Vagina (tissue), 2 donors: Measurements from ENCODE around the gene EML2.

ENCODE experiments used
- POLR2AphosphoS5 ChIP-seq, 2 donors: sonication (generic); formaldehyde crosslinking; IDR thresholded peaks; one replicate each; pipeline ENCODE4 v1.9.0; 2017; ENCODE audit warnings: antibody characterized with exemption in 2 of 2, mild to moderate bottlenecking in 2 of 2, low read depth in 1 of 2; ENCODE audit not compliant: insufficient read depth in 1 of 2
- TF ChIP-seq, protein P1 (sequence below), 3 experiments: fragments of 450-650 bp in 2 of 3; fragments of 200-600 bp in 1 of 3; sonication (generic) in 1 of 3; IDR thresholded peaks; one replicate each; pipeline ENCODE4 v1.5.1; 2017 to 2019; ENCODE audit warnings: antibody characterized with exemption in 3 of 3, mild to moderate bottlenecking in 2 of 3, moderate library complexity in 2 of 3

DNA sequence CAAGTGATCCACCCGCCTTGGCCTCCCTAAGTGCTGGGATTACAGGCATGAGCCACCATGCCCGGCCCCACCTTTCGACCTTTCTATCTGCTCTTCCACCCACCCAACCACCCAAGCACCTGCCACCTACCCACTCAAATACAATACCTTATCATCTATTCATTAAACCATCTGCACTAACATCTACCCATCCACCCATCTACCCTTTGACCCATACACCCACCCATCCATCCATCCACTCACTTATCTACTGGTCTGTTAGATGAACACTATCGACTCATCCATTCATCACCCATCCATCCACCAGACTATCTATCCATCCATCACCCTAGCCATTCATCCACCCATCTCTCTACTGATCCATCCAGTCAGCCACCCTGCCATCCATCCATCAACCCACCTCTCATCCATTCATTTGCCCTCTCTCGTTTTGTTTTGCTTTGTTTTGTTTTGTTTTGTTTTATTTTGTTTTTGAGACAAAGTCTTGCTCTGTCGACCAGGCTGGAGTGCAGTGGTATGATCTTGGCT, 17.2 kb downstream of the EML2 start:
- no peak for TF ChIP-seq POLR2AphosphoS5 (IDR thresholded peaks at IDR 0.05; ENCODE audit: insufficient read depth in 1 of 2, low read depth in 1 of 2)
- TF ChIP-seq, protein P1, sequence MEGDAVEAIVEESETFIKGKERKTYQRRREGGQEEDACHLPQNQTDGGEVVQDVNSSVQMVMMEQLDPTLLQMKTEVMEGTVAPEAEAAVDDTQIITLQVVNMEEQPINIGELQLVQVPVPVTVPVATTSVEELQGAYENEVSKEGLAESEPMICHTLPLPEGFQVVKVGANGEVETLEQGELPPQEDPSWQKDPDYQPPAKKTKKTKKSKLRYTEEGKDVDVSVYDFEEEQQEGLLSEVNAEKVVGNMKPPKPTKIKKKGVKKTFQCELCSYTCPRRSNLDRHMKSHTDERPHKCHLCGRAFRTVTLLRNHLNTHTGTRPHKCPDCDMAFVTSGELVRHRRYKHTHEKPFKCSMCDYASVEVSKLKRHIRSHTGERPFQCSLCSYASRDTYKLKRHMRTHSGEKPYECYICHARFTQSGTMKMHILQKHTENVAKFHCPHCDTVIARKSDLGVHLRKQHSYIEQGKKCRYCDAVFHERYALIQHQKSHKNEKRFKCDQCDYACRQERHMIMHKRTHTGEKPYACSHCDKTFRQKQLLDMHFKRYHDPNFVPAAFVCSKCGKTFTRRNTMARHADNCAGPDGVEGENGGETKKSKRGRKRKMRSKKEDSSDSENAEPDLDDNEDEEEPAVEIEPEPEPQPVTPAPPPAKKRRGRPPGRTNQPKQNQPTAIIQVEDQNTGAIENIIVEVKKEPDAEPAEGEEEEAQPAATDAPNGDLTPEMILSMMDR (IDR thresholded peaks at IDR 0.05), result no peak
